Left lung (tissue), 10 donors: ENCODE results near the gene WDR54. TPM values are rescaled to one million over a fixed set of nuclear protein-coding genes. Genes with fewer than 3 reads are reported as not detected.

ENCODE experiments used
- ATAC-seq: fragments of 200-7000 bp; cut with Tn5 transposase; one replicate; pipeline ENCODE4 v1.9.1; 2020; ENCODE audit warnings: moderate library complexity
- DNase-seq, 4 donors: peaks; one replicate each; pipeline ENCODE4 v3.0.0-alpha.2; 2013 to 2020
- H3K27ac ChIP-seq, 2 donors: fragments of 200-600 bp; sonication (generic) in 1 of 2; one replicate each; pipeline versions ENCODE4 v1.5.0 to v1.8.0; 2020 to 2021
- H3K27me3 ChIP-seq, 2 donors: fragments of 200-600 bp; sonication (generic) in 1 of 2; one replicate each; pipeline versions ENCODE4 v1.5.0 to v1.8.0; 2020 to 2021
- H3K36me3 ChIP-seq, 2 donors: fragments of 200-600 bp; sonication (generic) in 1 of 2; one replicate each; pipeline versions ENCODE4 v1.5.0 to v1.8.0; 2020 to 2021
- H3K4me1 ChIP-seq, 2 donors: fragments of 200-600 bp; one replicate each; pipeline ENCODE4 v1.8.0; 2021
- H3K4me3 ChIP-seq, 2 donors: fragments of 200-600 bp; sonication (generic) in 1 of 2; one replicate each; pipeline versions ENCODE4 v1.5.0 to v1.8.0; 2020 to 2021; ENCODE audit warnings: mild to moderate bottlenecking in 1 of 2
- H3K9me3 ChIP-seq, 2 donors: fragments of 200-600 bp; sonication (generic) in 1 of 2; one replicate each; pipeline versions ENCODE4 v1.5.0 to v1.8.0; 2020 to 2021
- CTCF ChIP-seq, 2 donors: fragments of 200-600 bp; sonication (generic) in 1 of 2; IDR thresholded peaks; one replicate each; pipeline versions ENCODE4 v1.5.0 to v1.8.0; 2021; ENCODE audit warnings: antibody characterized with exemption in 2 of 2
- intact Hi-C, 2 donors: fragments of 100-400 bp; cut with DNase I; formaldehyde crosslinking; loops; one replicate each; pipeline versions ENCODE4 v1.11.2 to v1.14.2; 2022
- polyA plus RNA-seq, 6 donors: library from polyadenylated mRNA; unstranded; fragments of 120-200 nt; gene quantifications; one replicate each; pipeline ENCODE4 v1.2.1, GENCODE V29; 2013; ENCODE audit not compliant: insufficient read length in 6 of 6
- total RNA-seq, 2 donors: library from RNA; stranded (reverse); fragmentation: NEBNext Ultra II Directional; extraction: Animal tissue kit (Norgen Biotek cat#: 25700); gene quantifications; one replicate each; pipeline ENCODE4 v1.2.1, GENCODE V29; 2021
- donor health status: DM: no; HTN: yes; CAD: no.
- donor health status: DM: no; HTN: no; CAD: no.

WDR54 gene
- total and polyA plus RNA-seq, 8 donors = 9.2 to 39.6 (median 35.2) TPM

GRCh38 chr2:74374509-74375205, 46.9 kb upstream of the WDR54 start:
- no peak overlapping the region for H3K4me3 ChIP-seq
- H3K27ac ChIP-seq = no peak overlapping the region
- DNase-seq (peak in 3 of 4 donors; percentile 20 to 77 (median 49)), ATAC-seq (peak; percentile 86)
- no peaks in the 10 kb centered on the region for H3K27me3 ChIP-seq
- H3K9me3 ChIP-seq = no peaks in the 10 kb centered on the region
- intact Hi-C loops = no loop called here
- peaks cover 0 to 54% of the 10 kb centered on the region in 2 donors for H3K36me3 ChIP-seq
- no peak for TF ChIP-seq CTCF (IDR thresholded peaks at IDR 0.05)
- peaks cover 0 to 10% of the 10 kb centered on the region in 2 donors for H3K4me1 ChIP-seq

GRCh38 chr2:74375838-74376237, 45.7 kb upstream of the WDR54 start:
- peaks cover 0 to 42% of the 10 kb centered on the region in 2 donors for H3K36me3 ChIP-seq

GRCh38 chr2:74378007-74378406, 43.5 kb upstream of the WDR54 start:
- Histone ChIP-seq H3K27me3 (no peaks in the 10 kb centered on the region), H3K4me3 (no peak overlapping the region), H3K27ac (no peak overlapping the region), H3K4me1 (peaks cover 14 to 36% of the 10 kb centered on the region in 2 donors), H3K36me3 (peaks cover 0 to 29% of the 10 kb centered on the region in 2 donors), H3K9me3 (no peaks in the 10 kb centered on the region)
- DNase-seq (no peak), ATAC-seq (no peak)
- intact Hi-C loops = no loop called here
- no peak for TF ChIP-seq CTCF (IDR thresholded peaks at IDR 0.05)

More at GRCh38 chr2:74375838-74376237, 45.7 kb upstream of the WDR54 start:
- Histone ChIP-seq H3K27ac (no peak overlapping the region), H3K27me3 (no peaks in the 10 kb centered on the region), H3K4me1 (peaks cover 8 to 22% of the 10 kb centered on the region in 2 donors), H3K9me3 (no peaks in the 10 kb centered on the region), H3K4me3 (no peak overlapping the region)
- DNase-seq (no peak), ATAC-seq (no peak)
- intact Hi-C loops = no loop called here
- TF ChIP-seq CTCF (IDR thresholded peaks at IDR 0.05) = no peak

GRCh38 chr2:74379851-74380789, 41.4 kb upstream of the WDR54 start, which contains the start of gene DCTN1:
Gene DCTN1, minus strand, starts transcription at chr2:74380311. Its CDS starts 274 bp downstream, at chr2:74380037.
- peak within 1 kb of the TSS; percentile 12 to 26 for H3K4me3 ChIP-seq
- intact Hi-C loops = no loop called here
- DNase-seq (peak in 3 of 4 donors; percentile 52 to 67 (median 67)), ATAC-seq (peak; percentile 80)
- peaks cover 14 to 53% of the 10 kb centered on the region in 2 donors for H3K4me1 ChIP-seq
- H3K9me3 ChIP-seq = no peaks in the 10 kb centered on the region
- TF ChIP-seq CTCF (IDR thresholded peaks at IDR 0.05) = no peak
- H3K27me3 ChIP-seq = no peaks in the 10 kb centered on the region
- no peak within 1 kb of the TSS for H3K27ac ChIP-seq
- peaks cover 0 to 30% of the 10 kb centered on the region in 2 donors for H3K36me3 ChIP-seq

GRCh38 chr2:74381751-74382150, 39.8 kb upstream of the WDR54 start:
- no peak for TF ChIP-seq CTCF (IDR thresholded peaks at IDR 0.05)
- H3K27me3 ChIP-seq = no peaks in the 10 kb centered on the region
- no peak overlapping the region for H3K4me3 ChIP-seq
- peaks cover 0 to 23% of the 10 kb centered on the region in 2 donors for H3K36me3 ChIP-seq
- H3K9me3 ChIP-seq = no peaks in the 10 kb centered on the region
- DNase-seq (no peak), ATAC-seq (no peak)
- no peak overlapping the region for H3K27ac ChIP-seq
- peaks cover 14 to 66% of the 10 kb centered on the region in 2 donors for H3K4me1 ChIP-seq
- intact Hi-C loops = no loop called here
